Calu3 (cell line): ENCODE measurements around the gene OLFM1. TPM values are rescaled to one million over a fixed set of nuclear protein-coding genes. Genes with fewer than 3 reads are reported as not detected.

Experiments used
- BruUV-seq: library from RNA; stranded (reverse); fragments of 400-500 nt; replicated peaks from 2 replicates; lab custom pipeline; 2021; lab: Mats Ljungman, UMichigan
- CTCF ChIA-PET: fragments of 300-600 bp; sonication (Branson Sonifier 250); formaldehyde crosslinking; loops from one replicate; lab custom pipeline; 2022; ENCODE audit warnings: antibody characterized with exemption; lab: Charles Lee
- DNase-seq: peaks from one replicate; pipeline ENCODE4 v3.0.0; 2022
- H3K27ac Mint-ChIP-seq: one replicate; pipeline ENCODE4 v1.8.0; 2022; ENCODE audit warnings: mixed read lengths; ENCODE audit not compliant: unreplicated experiment
- H3K27me3 Mint-ChIP-seq: one replicate; pipeline ENCODE4 v1.8.0; 2022; ENCODE audit warnings: mixed read lengths; ENCODE audit not compliant: unreplicated experiment
- H3K36me3 Mint-ChIP-seq: one replicate; pipeline ENCODE4 v1.8.0; 2022; ENCODE audit warnings: mild to moderate bottlenecking, moderate library complexity, mixed read lengths; ENCODE audit not compliant: insufficient read depth, unreplicated experiment
- H3K4me1 Mint-ChIP-seq: one replicate; pipeline ENCODE4 v1.8.0; 2022; ENCODE audit warnings: mild to moderate bottlenecking, low read depth, mixed read lengths; ENCODE audit not compliant: unreplicated experiment
- H3K4me3 Mint-ChIP-seq: one replicate; pipeline ENCODE4 v1.8.0; 2022; ENCODE audit warnings: mild to moderate bottlenecking, low read depth, moderate library complexity, mixed read lengths; ENCODE audit not compliant: unreplicated experiment
- H3K9me3 Mint-ChIP-seq: one replicate; pipeline ENCODE4 v1.8.0; 2022; ENCODE audit warnings: low read depth, mixed read lengths; ENCODE audit not compliant: unreplicated experiment
- CTCF ChIP-seq: fragments of 200-600 bp; IDR thresholded peaks from one replicate; pipeline ENCODE4 v1.8.0; 2022; ENCODE audit warnings: antibody characterized with exemption; ENCODE audit not compliant: unreplicated experiment
- intact Hi-C: fragments of 100-400 bp; cut with micrococcal nuclease; formaldehyde crosslinking; loops from one replicate; pipeline ENCODE4 v1.10.0; 2022; ENCODE audit not compliant: unreplicated experiment
- total RNA-seq: library from RNA; stranded (reverse); gene quantifications from 2 replicates; pipeline ENCODE4 v1.2.3, GENCODE V29; 2022

Gene OLFM1
- total RNA-seq, 1 experiment from 2014 or later: 5.5 TPM

- no peak for DNase-seq
- CTCF ChIA-PET: no interaction called here
- H3K4me3 Mint-ChIP-seq: no peak overlapping the region
- no peak for TF ChIP-seq CTCF
- intact Hi-C loops: no loop called here
- BruUV-seq: no TSS peak
- H3K9me3 Mint-ChIP-seq: peaks cover 6% of the 10 kb centered on the region
- H3K4me1 Mint-ChIP-seq: no peaks in the 10 kb centered on the region
- H3K27me3 Mint-ChIP-seq: no peaks in the 10 kb centered on the region
- H3K27ac Mint-ChIP-seq: no peak overlapping the region
- no peaks in the 10 kb centered on the region for H3K36me3 Mint-ChIP-seq
Measured at GRCh38 chr9:135122316-135122715, 34.8 kb downstream of the OLFM1 start.

- Mint-ChIP-seq H3K9me3 (peaks cover 3% of the 10 kb centered on the region), H3K4me3 (no peak overlapping the region), H3K27me3 (no peaks in the 10 kb centered on the region), H3K4me1 (no peaks in the 10 kb centered on the region), H3K27ac (no peak overlapping the region), H3K36me3 (no peaks in the 10 kb centered on the region)
- no peak for DNase-seq
- TF ChIP-seq CTCF: no peak
- no TSS peak for BruUV-seq
- intact Hi-C loops: no loop called here
- CTCF ChIA-PET: no interaction called here
Measured at GRCh38 chr9:135123126-135123772, 35.8 kb downstream of the OLFM1 start.

GRCh38 chr9:135123773-135124134 is 36.3 kb downstream of the OLFM1 start:
- Mint-ChIP-seq H3K36me3 (no peaks in the 10 kb centered on the region), H3K27ac (no peak overlapping the region), H3K4me1 (no peaks in the 10 kb centered on the region), H3K4me3 (no peak overlapping the region), H3K9me3 (peaks cover 3% of the 10 kb centered on the region), H3K27me3 (no peaks in the 10 kb centered on the region)
- no TSS peak for BruUV-seq
- no peak for TF ChIP-seq CTCF
- intact Hi-C loops: no loop called here
- no peak for DNase-seq
- CTCF ChIA-PET: no interaction called here

- no peak overlapping the region for H3K4me3 Mint-ChIP-seq
- H3K27ac Mint-ChIP-seq: no peak overlapping the region
- intact Hi-C loops: no loop called here
- H3K36me3 Mint-ChIP-seq: no peaks in the 10 kb centered on the region
- CTCF ChIA-PET: no interaction called here
- no peak for TF ChIP-seq CTCF
- DNase-seq: no peak
- BruUV-seq: no TSS peak
- H3K9me3 Mint-ChIP-seq: no peaks in the 10 kb centered on the region
- no peaks in the 10 kb centered on the region for H3K27me3 Mint-ChIP-seq
- no peaks in the 10 kb centered on the region for H3K4me1 Mint-ChIP-seq
Measured at GRCh38 chr9:135126451-135127187, 39.2 kb downstream of the OLFM1 start.
